ENCODE results near the gene LNPEP. TPM values are rescaled to one million over a fixed set of nuclear protein-coding genes. Genes with fewer than 3 reads are reported as not detected.

Gene LNPEP
- total RNA-seq, 4 donors from 2014 or later: 40.4 to 71.8 (median 51.3) TPM

DNA sequence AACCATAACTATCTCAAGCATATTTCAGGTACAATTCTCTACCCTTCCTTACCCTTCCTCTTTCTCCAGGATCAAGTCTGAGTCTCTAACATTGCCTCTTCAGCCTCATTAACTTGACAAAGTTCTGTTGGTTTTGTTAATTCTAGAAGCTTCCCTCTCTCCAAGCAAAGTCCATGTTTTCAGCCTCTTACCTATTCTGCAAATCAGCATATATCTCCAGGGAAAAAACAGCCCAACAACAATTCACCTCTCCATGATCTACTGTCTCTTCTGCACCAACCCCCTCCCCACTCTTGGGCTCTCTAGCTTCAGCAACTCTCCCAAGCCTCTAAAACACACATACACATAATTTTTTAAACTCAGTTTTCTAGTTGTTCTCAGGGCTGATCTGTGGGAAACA lies 134.4 kb downstream of the LNPEP start:
- Histone ChIP-seq H3K4me3 (no peak overlapping the region), H3K27ac (no peak overlapping the region), H3K36me3 (no peaks in the 10 kb centered on the region), H3K27me3 (no peaks in the 10 kb centered on the region), H3K4me1 (no peaks in the 10 kb centered on the region), H3K9me3 (no peaks in the 10 kb centered on the region)
- TF ChIP-seq EP300 (IDR thresholded peaks at IDR 0.05): no peak
- no peak for TF ChIP-seq POLR2A (IDR thresholded peaks at IDR 0.05)
- TF ChIP-seq CTCF (IDR thresholded peaks at IDR 0.05): no peak
- no peak for DNase-seq (ENCODE audit: low spot score in 2 of 2)

DNA sequence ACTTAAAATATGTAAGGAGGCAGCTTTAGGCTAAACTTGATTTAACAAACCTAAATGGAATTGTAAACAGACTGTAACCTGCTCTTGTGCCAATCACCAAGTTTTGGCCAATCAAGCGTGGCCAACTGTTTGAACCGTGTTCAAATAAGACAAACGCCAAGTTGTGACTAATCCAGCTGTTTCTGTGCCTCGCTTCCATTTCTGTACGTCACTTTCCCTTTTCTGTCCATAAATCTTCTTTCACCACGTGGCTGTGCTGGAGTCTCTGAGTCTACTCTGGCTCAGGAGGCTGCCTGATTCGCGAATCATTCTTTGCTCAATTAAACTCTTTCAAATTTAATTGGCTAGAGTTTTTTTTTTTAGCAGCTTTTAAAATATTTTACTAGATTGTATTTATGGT lies 135.2 kb downstream of the LNPEP start:
- Histone ChIP-seq H3K36me3 (no peaks in the 10 kb centered on the region), H3K9me3 (no peaks in the 10 kb centered on the region), H3K4me1 (no peaks in the 10 kb centered on the region), H3K27me3 (no peaks in the 10 kb centered on the region), H3K27ac (no peak overlapping the region), H3K4me3 (no peak overlapping the region)
- TF ChIP-seq CTCF (IDR thresholded peaks at IDR 0.05): no peak
- TF ChIP-seq EP300 (IDR thresholded peaks at IDR 0.05): no peak
- TF ChIP-seq POLR2A (IDR thresholded peaks at IDR 0.05): no peak
- WGBS, 2 donors: 64 to 71% methylated on average over 8 of the region's 8 CpGs
- no peak for DNase-seq (ENCODE audit: low spot score in 2 of 2)

- H3K27me3 ChIP-seq: no peaks in the 10 kb centered on the region
- WGBS, 2 donors: 68 to 75% methylated on average over 4 of the region's 4 CpGs
- H3K9me3 ChIP-seq: no peaks in the 10 kb centered on the region
- H3K36me3 ChIP-seq: no peaks in the 10 kb centered on the region
- H3K4me3 ChIP-seq: no peak overlapping the region
- no peaks in the 10 kb centered on the region for H3K4me1 ChIP-seq
- no peak overlapping the region for H3K27ac ChIP-seq
- DNase-seq (ENCODE audit: low spot score in 2 of 2): no peak
- TF ChIP-seq EP300 (IDR thresholded peaks at IDR 0.05) (no peak), CTCF (IDR thresholded peaks at IDR 0.05) (no peak), POLR2A (IDR thresholded peaks at IDR 0.05) (no peak)
Observed at GRCh38 chr5:97071993-97072392, 136.1 kb downstream of the LNPEP start.

DNA sequence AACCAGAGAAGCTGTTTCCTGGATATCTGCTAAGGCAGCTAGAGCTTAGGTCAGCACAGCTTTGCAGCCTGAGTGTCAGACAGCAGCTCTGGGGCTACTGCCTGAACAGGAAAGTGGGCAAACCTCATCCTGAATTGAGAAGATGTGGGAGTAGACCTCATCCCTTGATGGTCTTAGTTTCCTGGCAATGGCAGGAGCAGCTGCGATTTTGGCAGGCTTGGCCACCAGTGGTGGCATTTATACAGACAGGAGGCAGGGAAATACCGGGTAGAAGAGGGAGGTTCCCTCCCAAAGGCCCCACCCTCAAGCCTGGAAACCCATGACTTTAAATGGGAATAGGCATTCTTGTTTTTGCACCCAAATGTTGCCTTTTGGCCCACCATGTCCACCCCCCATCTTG lies 136.8 kb downstream of the LNPEP start:
- WGBS, 2 donors: 80 to 88% methylated on average over 2 of the region's 2 CpGs
- no peaks in the 10 kb centered on the region for H3K9me3 ChIP-seq
- DNase-seq (ENCODE audit: low spot score in 2 of 2): no peak
- TF ChIP-seq EP300 (IDR thresholded peaks at IDR 0.05): no peak
- no peak for TF ChIP-seq POLR2A (IDR thresholded peaks at IDR 0.05)
- TF ChIP-seq CTCF (IDR thresholded peaks at IDR 0.05): no peak
- H3K4me3 ChIP-seq: no peak overlapping the region
- no peaks in the 10 kb centered on the region for H3K36me3 ChIP-seq
- H3K27ac ChIP-seq: no peak overlapping the region
- H3K4me1 ChIP-seq: no peaks in the 10 kb centered on the region
- no peaks in the 10 kb centered on the region for H3K27me3 ChIP-seq

DNA sequence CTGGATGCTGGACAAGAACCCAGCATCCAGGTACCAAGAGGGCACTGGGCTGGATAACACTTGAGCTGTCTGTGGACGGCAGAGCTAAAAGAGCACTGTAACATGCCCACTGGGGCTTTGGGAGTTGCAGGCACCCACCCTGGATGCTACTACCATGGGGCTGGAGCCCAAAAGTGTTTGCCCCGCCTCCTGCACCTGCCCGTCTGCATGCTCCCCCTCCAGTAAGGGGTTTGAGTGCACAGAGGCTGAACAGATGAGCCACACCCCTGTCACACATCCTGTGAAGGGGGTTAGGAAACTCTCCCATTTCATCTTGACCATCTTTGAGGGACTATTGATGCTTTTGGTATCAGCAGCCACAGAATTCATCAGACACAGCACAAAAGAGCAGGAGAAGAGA lies 137.5 kb downstream of the LNPEP start:
- H3K4me1 ChIP-seq: no peaks in the 10 kb centered on the region
- no peak overlapping the region for H3K4me3 ChIP-seq
- 80 to 92% methylated on average over 3 of the region's 3 CpGs for WGBS, 2 donors
- H3K36me3 ChIP-seq: no peaks in the 10 kb centered on the region
- no peaks in the 10 kb centered on the region for H3K9me3 ChIP-seq
- no peaks in the 10 kb centered on the region for H3K27me3 ChIP-seq
- no peak for DNase-seq (ENCODE audit: low spot score in 2 of 2)
- no peak overlapping the region for H3K27ac ChIP-seq
- no peak for TF ChIP-seq CTCF (IDR thresholded peaks at IDR 0.05)
- no peak for TF ChIP-seq EP300 (IDR thresholded peaks at IDR 0.05)
- no peak for TF ChIP-seq POLR2A (IDR thresholded peaks at IDR 0.05)
